GM18519 (cell line): ENCODE data around the gene SLC37A1.
A peak's percentile ranks its signal among the peaks of the same experiment; 100 is the strongest.
"Not testable (repeated sequence)": the region's sequence is repeated elsewhere in the genome, so short reads cannot be mapped to it uniquely, and the experiment has no call there.

Experiments used
- ATAC-seq: cut with Tn5 transposase; IDR thresholded peaks from one replicate; pipeline ENCODE4 v1.9.1; 2021; ENCODE audit warnings: mild to moderate bottlenecking, moderate library complexity; ENCODE audit not compliant: unreplicated experiment, low FRiP score

Gene SLC37A1

GRCh38 chr21:42513151-42513984 is at the start of gene SLC37A1:
TSS of gene SLC37A1 (plus strand) at chr21:42513852. CDS start at chr21:42518455, 4,603 bp downstream.
- no peak for ATAC-seq

- ATAC-seq = no peak
These were observed 49.7 kb upstream of the SLC37A1 start for GRCh38 chr21:42463861-42464515.

GRCh38 chr21:42465008-42465802 is 48.4 kb upstream of the SLC37A1 start:
- ATAC-seq = no peak

- ATAC-seq = no peak
These were observed 47.9 kb upstream of the SLC37A1 start for GRCh38 chr21:42465803-42466127.

GRCh38 chr21:42466700-42467099 is 47.0 kb upstream of the SLC37A1 start:
- ATAC-seq = no peak

- no peak for ATAC-seq
These were observed 46.3 kb upstream of the SLC37A1 start for GRCh38 chr21:42467140-42467983.

- ATAC-seq = no peak
These were observed 45.0 kb upstream of the SLC37A1 start for GRCh38 chr21:42468491-42469131.

- peak; percentile 53 for ATAC-seq
These were observed 44.4 kb upstream of the SLC37A1 start for GRCh38 chr21:42469272-42469671.

GRCh38 chr21:42469726-42470125 is 43.9 kb upstream of the SLC37A1 start:
- ATAC-seq = not testable (repeated sequence)

- ATAC-seq = no peak
These were observed 42.4 kb upstream of the SLC37A1 start for GRCh38 chr21:42471206-42471605.

- no peak for ATAC-seq
These were observed 41.8 kb upstream of the SLC37A1 start for GRCh38 chr21:42471716-42472330.

GRCh38 chr21:42472521-42472920 is 41.1 kb upstream of the SLC37A1 start:
- no peak for ATAC-seq

- no peak for ATAC-seq
These were observed 40.1 kb upstream of the SLC37A1 start for GRCh38 chr21:42473498-42474042.

GRCh38 chr21:42474043-42474831 is 39.4 kb upstream of the SLC37A1 start:
- ATAC-seq = no peak

- no peak for ATAC-seq
These were observed 38.6 kb upstream of the SLC37A1 start for GRCh38 chr21:42475036-42475435.

GRCh38 chr21:42475526-42476387 is 37.9 kb upstream of the SLC37A1 start:
- ATAC-seq = no peak
